IPS-15b (cell line): ENCODE measurements around the gene TTC39C.
A peak's percentile ranks its signal among the peaks of the same experiment; 100 is the strongest.

ENCODE experiments used
- H3K27me3 ChIP-seq: one replicate; pipeline ENCODE4 v1.6.1; 2013; ENCODE audit warnings: low read length; ENCODE audit not compliant: control insufficient read depth, insufficient read depth
- H3K36me3 ChIP-seq: one replicate; pipeline ENCODE4 v1.6.1; 2013; ENCODE audit warnings: low read length; ENCODE audit not compliant: control insufficient read depth, insufficient read depth
- H3K4me1 ChIP-seq: one replicate; pipeline ENCODE4 v1.6.1; 2013; ENCODE audit warnings: mild to moderate bottlenecking, low read length; ENCODE audit not compliant: control insufficient read depth, insufficient read depth
- H3K4me3 ChIP-seq: one replicate; pipeline ENCODE4 v1.5.1; 2013; ENCODE audit warnings: low read depth, low read length
- H3K9ac ChIP-seq: one replicate; pipeline ENCODE4 v1.6.1; 2013; ENCODE audit warnings: low read depth, mild to moderate bottlenecking, low read length
- H3K9me3 ChIP-seq: one replicate; pipeline ENCODE4 v1.6.1; 2013; ENCODE audit warnings: mild to moderate bottlenecking, low read length; ENCODE audit not compliant: control insufficient read depth, insufficient read depth

Gene TTC39C

DNA sequence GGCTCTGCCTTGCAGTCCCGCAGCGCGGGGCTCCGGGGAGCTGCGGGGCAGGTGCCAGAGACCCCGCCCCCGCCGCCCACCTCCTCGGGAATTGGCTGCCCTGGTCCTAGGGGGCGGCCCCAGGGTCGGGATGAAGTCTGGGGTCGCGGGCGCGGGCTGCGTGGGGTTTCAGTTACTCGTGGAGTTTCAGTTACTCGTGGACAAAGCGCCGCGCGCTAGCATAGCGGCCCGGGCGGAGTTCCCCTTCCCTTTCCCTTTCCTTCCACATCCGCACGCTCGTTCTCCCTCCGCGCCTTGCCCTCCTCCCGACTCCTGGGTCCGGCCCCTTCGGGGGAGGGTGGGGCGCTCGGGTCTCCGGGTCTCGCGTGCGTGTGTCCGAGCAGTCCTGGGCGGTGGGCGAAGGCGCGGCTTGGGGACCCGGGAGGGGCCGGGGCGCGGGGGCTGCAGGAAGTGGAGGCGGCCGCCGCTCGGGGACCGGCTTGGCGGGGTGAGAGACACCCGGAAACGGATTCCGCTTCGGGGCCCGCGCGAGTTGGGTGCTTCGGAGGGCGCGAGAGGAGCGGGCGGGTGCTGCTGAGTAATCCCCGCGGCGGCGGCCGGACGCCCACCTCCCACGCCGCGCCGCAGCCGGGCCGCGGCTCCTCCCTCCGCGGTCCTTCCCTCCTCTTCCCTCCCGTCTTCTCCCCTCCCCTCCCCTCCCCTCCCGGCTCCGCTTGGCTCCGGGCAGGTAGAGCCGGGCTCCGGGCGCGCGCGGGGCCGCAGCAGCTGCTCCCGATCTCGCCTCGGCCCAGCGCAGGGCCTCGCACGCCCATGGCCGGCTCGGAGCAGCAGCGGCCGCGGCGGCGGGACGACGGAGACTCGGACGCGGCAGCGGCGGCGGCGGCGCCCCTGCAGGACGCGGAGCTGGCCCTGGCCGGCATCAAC is at the start of gene TTC39C:
Gene TTC39C (plus strand): TSS at position 693 of the 924 bp plus-strand sequence. CDS start 118 bp downstream, at position 811.
- Histone ChIP-seq H3K4me3 (peak within 1 kb of the TSS; percentile 65), H3K36me3 (no peaks in the 10 kb centered on the region), H3K9me3 (no peaks in the 10 kb centered on the region), H3K27me3 (peaks cover 31% of the 10 kb centered on the region), H3K9ac (peak within 1 kb of the TSS; percentile 41), H3K4me1 (peaks cover 13% of the 10 kb centered on the region)

DNA sequence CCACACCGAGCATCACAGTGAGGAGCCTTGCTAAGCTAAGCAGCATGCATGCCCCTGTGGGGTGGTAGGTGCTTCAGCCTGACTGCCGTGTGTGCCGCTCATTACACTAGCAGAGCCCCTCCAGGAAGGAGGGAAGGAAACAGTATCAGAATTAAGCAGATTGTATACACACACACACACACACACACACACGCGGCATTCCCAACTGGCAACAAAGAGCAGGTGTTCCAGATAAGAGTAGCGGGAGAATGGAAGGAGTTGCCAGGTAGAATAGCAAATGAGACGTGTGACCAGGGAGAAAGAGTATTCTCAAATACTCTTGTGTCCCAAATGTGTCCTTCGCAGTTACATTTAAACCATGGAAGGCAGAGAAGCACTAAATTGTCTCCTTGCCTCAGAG is 47.6 kb upstream of the TTC39C start:
- Histone ChIP-seq H3K9ac (no peak overlapping the region), H3K9me3 (no peaks in the 10 kb centered on the region), H3K36me3 (no peaks in the 10 kb centered on the region), H3K4me3 (no peak overlapping the region), H3K27me3 (no peaks in the 10 kb centered on the region), H3K4me1 (peaks cover 4% of the 10 kb centered on the region)

DNA sequence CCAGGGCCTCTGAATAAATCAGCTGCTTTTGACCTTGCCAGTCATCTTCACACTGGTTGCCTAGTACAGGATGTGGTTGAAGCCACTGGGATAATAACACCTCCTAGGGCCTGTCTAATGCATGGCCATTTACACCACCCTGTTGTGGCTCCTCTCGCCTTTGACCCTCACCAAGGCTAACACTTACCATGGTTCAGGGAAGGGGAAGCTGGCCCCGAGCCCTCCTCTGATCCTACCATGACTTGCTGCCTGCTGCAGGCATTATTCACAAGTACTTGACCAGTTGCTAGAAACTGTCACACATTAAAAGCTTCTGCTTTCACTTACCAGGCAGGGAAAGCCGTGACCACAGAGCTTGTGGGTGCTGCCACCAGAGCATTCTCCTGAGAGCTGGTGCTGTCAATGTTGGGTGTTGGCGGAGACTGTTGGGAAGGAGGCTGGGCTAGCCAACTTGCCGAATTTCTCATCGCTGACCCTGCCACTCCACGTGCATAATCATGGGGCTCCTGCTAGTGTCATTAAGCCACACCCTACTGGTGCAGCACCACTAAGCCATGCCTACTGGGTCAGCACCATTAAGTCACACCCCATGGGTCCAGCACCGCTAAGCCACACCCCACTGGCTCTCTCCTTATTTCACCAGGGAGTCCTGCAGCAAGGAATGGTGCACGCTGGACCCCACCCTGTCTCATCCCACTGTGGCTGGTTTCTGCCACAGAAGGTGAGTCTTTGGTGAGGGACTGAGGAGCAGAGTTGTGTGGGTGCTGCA is 47.0 kb upstream of the TTC39C start:
- no peaks in the 10 kb centered on the region for H3K9me3 ChIP-seq
- H3K4me1 ChIP-seq, result peaks cover 4% of the 10 kb centered on the region
- H3K36me3 ChIP-seq, result no peaks in the 10 kb centered on the region
- H3K9ac ChIP-seq, result no peak overlapping the region
- no peaks in the 10 kb centered on the region for H3K27me3 ChIP-seq
- no peak overlapping the region for H3K4me3 ChIP-seq

DNA sequence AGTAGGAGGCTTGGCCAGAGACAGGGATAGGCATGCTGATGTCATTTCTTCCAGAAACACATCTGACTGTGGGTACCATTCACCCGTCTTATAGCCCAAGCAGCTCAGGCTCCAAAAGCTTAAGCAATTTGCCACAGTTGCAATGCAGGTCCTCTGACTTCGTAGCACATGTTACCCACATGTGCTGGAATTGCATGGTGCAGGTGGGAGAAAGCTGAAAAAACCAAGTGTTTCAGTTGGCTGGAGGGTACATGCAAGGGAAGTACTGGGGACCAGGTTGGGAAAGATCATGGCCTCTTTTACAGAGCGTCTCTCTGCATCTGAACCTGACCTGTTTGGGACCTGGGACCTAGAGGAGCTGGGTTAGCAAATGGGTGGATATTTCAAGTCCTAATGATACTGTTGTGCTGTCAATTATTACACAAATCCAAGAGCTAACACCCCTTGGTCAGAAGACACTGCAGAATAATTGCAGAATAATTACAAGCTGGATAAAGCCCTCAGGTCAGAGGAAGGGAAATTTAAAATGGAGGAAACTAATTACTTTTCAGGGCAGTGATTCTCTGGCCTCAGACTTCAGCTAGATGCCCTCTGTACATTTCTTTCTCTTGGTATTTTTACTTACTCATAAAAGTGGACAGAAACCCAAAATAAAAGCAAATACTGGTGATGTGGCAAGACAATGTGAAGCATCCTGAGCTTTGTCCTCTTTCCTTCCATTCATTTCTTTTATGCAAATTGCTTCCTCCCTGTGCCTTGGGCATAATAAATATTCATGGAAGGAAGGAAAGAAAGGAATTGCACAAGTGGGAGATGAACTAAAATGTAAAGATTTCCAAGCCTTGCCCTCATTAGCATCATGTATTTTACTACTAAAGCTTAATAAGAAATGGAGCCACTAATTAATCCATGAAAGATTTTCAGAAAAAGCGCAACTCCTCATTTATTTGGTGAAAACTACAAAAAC is 45.6 kb upstream of the TTC39C start:
- peaks cover 4% of the 10 kb centered on the region for H3K4me1 ChIP-seq
- H3K9me3 ChIP-seq, result no peaks in the 10 kb centered on the region
- no peaks in the 10 kb centered on the region for H3K27me3 ChIP-seq
- H3K36me3 ChIP-seq, result no peaks in the 10 kb centered on the region
- H3K4me3 ChIP-seq, result no peak overlapping the region
- H3K9ac ChIP-seq, result no peak overlapping the region

- Histone ChIP-seq H3K27me3 (no peaks in the 10 kb centered on the region), H3K4me3 (no peak overlapping the region), H3K9ac (no peak overlapping the region), H3K4me1 (peaks cover 4% of the 10 kb centered on the region), H3K36me3 (no peaks in the 10 kb centered on the region), H3K9me3 (no peaks in the 10 kb centered on the region)
These were observed 44.9 kb upstream of the TTC39C start for GRCh38 chr18:23969664-23970063.

DNA sequence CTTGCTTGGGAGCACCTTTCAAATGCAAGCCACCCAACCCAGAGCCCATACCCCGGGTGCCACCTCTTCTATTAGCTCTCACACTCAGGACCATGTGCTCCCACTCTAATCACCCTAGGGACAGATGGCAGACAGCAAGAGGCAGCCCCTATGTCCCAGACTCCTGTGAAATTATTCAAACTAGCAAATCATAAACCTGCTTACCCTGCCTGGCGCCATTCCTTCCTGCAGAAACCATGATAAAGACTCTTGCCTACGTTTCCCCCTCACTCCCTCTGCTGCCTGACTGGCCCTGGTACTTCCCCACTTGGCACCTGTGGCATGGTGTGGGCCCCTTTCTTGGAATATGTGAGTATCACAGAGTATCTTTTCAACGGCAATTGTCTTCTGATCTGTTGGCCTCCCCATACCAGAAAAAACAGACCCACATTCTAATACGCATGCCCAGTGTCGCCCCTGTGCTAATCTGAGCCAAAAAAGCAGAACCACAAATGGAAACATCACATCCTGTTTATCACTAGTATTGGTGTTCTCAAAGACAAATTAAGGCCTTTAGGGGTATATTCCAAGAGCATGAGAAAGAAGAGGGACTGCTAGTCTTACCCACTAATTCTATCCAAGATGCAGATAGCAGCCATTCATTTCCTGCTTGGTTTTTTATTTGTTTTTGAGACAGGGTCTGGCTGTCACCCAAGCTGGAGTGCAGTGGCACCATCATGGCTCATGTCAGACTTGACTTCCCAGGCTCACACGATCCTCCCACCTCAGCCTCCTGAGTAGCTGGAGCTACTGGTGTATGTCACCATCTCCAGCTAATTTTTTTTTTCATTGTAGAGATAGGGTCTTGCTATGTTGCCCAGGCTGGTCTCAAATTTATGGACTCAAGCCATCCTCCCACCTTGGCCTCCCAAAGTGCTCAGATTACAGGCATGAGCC is 44.1 kb upstream of the TTC39C start:
- H3K4me1 ChIP-seq, result peaks cover 4% of the 10 kb centered on the region
- H3K9ac ChIP-seq, result no peak overlapping the region
- H3K4me3 ChIP-seq, result no peak overlapping the region

DNA sequence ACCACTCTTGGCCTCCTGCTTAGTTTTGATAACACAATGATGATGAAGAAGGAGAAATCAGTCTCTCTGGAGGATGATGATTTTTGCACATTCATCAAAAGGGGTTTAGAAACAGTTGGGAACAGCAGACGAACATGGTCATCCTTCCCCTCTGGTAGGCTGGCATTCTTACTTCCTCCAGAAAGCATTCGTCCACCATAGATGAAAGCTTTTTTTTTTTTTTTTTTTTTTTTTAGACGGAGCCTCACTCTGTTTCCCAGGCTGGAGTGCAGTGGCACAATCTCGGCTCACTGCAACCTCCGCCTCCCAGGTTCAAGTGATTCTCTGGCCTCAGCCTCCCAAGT is 43.5 kb upstream of the TTC39C start:
- Histone ChIP-seq H3K4me3 (no peak overlapping the region), H3K4me1 (peaks cover 4% of the 10 kb centered on the region), H3K9ac (no peak overlapping the region), H3K36me3 (no peaks in the 10 kb centered on the region), H3K27me3 (no peaks in the 10 kb centered on the region), H3K9me3 (no peaks in the 10 kb centered on the region)

More for the DNA sequence above, 44.1 kb upstream of the TTC39C start:
- H3K36me3 ChIP-seq, result no peaks in the 10 kb centered on the region
- no peaks in the 10 kb centered on the region for H3K27me3 ChIP-seq
- H3K9me3 ChIP-seq, result no peaks in the 10 kb centered on the region

DNA sequence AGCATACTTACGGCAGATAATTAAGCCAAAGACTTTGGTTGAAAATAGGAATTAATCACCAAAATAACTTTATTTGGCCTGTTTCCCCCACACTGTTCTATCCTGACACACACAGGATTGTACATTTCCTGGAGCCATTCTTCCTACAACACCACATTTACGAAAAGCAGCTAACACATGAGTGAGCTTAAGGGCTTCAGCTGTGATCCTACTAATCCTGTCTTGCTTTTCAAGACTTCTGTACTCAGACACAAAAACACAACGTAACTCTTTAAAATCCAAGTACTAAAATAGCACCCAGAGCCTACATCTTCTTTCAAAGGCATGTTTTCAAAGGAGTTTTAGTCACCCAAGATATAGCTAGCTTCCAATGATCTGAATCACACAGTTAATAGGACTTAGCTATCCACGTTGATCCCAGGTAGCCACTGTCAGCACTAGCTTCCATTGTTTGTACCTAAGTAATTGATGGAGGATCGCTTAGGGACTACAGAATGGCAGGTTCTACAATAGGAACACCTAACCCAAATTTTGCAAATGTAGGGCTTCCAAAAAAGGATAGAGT is 42.8 kb upstream of the TTC39C start:
- H3K9ac ChIP-seq, result no peak overlapping the region
- no peaks in the 10 kb centered on the region for H3K27me3 ChIP-seq
- peaks cover 4% of the 10 kb centered on the region for H3K4me1 ChIP-seq
- no peak overlapping the region for H3K4me3 ChIP-seq
- no peaks in the 10 kb centered on the region for H3K36me3 ChIP-seq
- no peaks in the 10 kb centered on the region for H3K9me3 ChIP-seq

DNA sequence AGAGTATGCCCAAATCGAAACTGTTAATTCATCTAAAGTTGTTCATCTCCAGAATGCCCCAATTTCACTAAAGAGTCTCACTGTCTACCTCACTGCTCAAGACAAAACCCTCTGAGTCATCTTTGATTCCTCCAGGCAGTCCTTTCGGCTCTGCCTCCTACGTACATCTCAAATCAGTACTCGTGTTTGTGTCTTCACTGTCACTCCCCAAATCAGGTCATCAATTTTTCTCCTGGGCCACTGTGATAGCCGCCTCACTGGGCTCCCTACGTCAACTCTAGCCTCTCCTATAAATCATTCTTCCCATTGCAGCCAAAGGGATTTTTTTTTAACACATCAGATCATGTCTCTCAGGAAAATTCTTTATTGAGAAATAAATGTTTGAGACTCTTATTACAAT is 42.1 kb upstream of the TTC39C start:
- Histone ChIP-seq H3K9me3 (no peaks in the 10 kb centered on the region), H3K36me3 (no peaks in the 10 kb centered on the region)

GRCh38 chr18:23977103-23977502 is 37.5 kb upstream of the TTC39C start:
- H3K4me1 ChIP-seq, result peaks cover 4% of the 10 kb centered on the region
- H3K9me3 ChIP-seq, result no peaks in the 10 kb centered on the region
- H3K27me3 ChIP-seq, result no peaks in the 10 kb centered on the region
- no peak overlapping the region for H3K9ac ChIP-seq
- H3K36me3 ChIP-seq, result no peaks in the 10 kb centered on the region
- H3K4me3 ChIP-seq, result no peak overlapping the region

More for the DNA sequence above, 42.1 kb upstream of the TTC39C start:
- Histone ChIP-seq H3K4me3 (no peak overlapping the region), H3K9ac (no peak overlapping the region), H3K27me3 (no peaks in the 10 kb centered on the region), H3K4me1 (peaks cover 4% of the 10 kb centered on the region)
